DND-41 (cell line): ENCODE data around the gene STAP1.
A peak's percentile ranks its signal among the peaks of the same experiment; 100 is the strongest.

Experiments used
- ATAC-seq: fragments of 200-7000 bp; cut with Tn5 transposase; 3 replicates; pipeline ENCODE4 v1.9.1; 2021; ENCODE audit warnings: low read depth; ENCODE audit not compliant: insufficient read depth
- DNase-seq: peaks from one replicate; pipeline ENCODE4 v3.0.0-alpha.2; 2020
- H2AFZ ChIP-seq: 2 replicates; pipeline ENCODE4 v1.6.0; 2012; ENCODE audit warnings: low read depth, low read length
- H3K27ac ChIP-seq: 2 replicates; pipeline ENCODE4 v1.5.1; 2012; ENCODE audit warnings: low read length, inconsistent platforms
- H3K27me3 ChIP-seq: fragments of 200-600 bp; sonication (generic); 2 replicates; pipeline ENCODE4 v1.6.0; 2012; ENCODE audit warnings: low read length, mild to moderate bottlenecking, inconsistent platforms; ENCODE audit not compliant: insufficient read depth, poor library complexity
- H3K36me3 ChIP-seq: 2 replicates; pipeline ENCODE4 v1.5.1; 2012; ENCODE audit warnings: low read length, inconsistent platforms; ENCODE audit not compliant: insufficient read depth
- H3K4me1 ChIP-seq: 2 replicates; pipeline ENCODE4 v1.5.1; 2012; ENCODE audit warnings: mild to moderate bottlenecking, low read length; ENCODE audit not compliant: insufficient read depth
- H3K4me2 ChIP-seq: 2 replicates; pipeline ENCODE4 v1.6.0; 2012; ENCODE audit warnings: mild to moderate bottlenecking, moderate library complexity, low read length, inconsistent platforms; ENCODE audit not compliant: insufficient read depth
- H3K4me3 ChIP-seq, 2 experiments: fragments of 200-600 bp in 1 of 2; shearing (Covaris generic) in 1 of 2; 2 replicates each; pipeline ENCODE4 v1.5.1; 2012 to 2016; ENCODE audit warnings: inconsistent platforms in 2 of 2, low read length in 2 of 2, mild to moderate bottlenecking in 2 of 2, low read depth in 1 of 2, moderate library complexity in 1 of 2
- H3K79me2 ChIP-seq: 2 replicates; pipeline ENCODE4 v1.6.0; 2012; ENCODE audit warnings: low read length, inconsistent platforms; ENCODE audit not compliant: insufficient read depth
- H3K9ac ChIP-seq: 2 replicates; pipeline ENCODE4 v1.6.0; 2012; ENCODE audit warnings: low read depth, mild to moderate bottlenecking, inconsistent platforms, low read length, moderate library complexity
- H3K9me3 ChIP-seq: 2 replicates; pipeline ENCODE4 v1.5.1; 2012; ENCODE audit warnings: low read length, moderate library complexity, mild to moderate bottlenecking, inconsistent platforms; ENCODE audit not compliant: insufficient read depth, severe bottlenecking
- H4K20me1 ChIP-seq: 2 replicates; pipeline ENCODE4 v1.6.0; 2012; ENCODE audit warnings: low read length; ENCODE audit not compliant: insufficient read depth
- CTCF ChIP-seq: IDR thresholded peaks from 2 replicates; pipeline ENCODE4 v1.5.1; 2012; ENCODE audit warnings: borderline replicate concordance, low read length, moderate library complexity, mild to moderate bottlenecking; ENCODE audit not compliant: poor library complexity, severe bottlenecking; ENCODE audit errors: extremely low read depth
- EZH2 ChIP-seq: IDR thresholded peaks from 3 replicates; pipeline ENCODE4 v1.6.1; 2012; ENCODE audit warnings: borderline replicate concordance, low read depth, mild to moderate bottlenecking, moderate library complexity, low read length, inconsistent platforms; ENCODE audit not compliant: severe bottlenecking

The STAP1 gene

GRCh38 chr4:67581208-67581857 lies 22.8 kb downstream of the STAP1 start:
- DNase-seq: peak; percentile 26
- Histone ChIP-seq H3K4me3 (no peak overlapping the region), H3K9ac (no peak overlapping the region), H3K79me2 (no peaks in the 10 kb centered on the region), H3K9me3 (no peaks in the 10 kb centered on the region), H4K20me1 (no peaks in the 10 kb centered on the region), H2AFZ (0 out of 2 replicates have a peak overlapping the region, but pooled peaks have one; percentile 3), H3K27ac (peak overlapping the region; percentile 23), H3K4me2 (peak overlapping the region; percentile 41; the same call in 1 of the 2 replicates), H3K36me3 (no peaks in the 10 kb centered on the region), H3K4me1 (peaks cover 25% of the 10 kb centered on the region), H3K27me3 (no peaks in the 10 kb centered on the region)
- no peak for TF ChIP-seq CTCF
- no peak for TF ChIP-seq EZH2
- peak; percentile 96 for ATAC-seq

GRCh38 chr4:67581913-67582312 lies 23.4 kb downstream of the STAP1 start:
- Histone ChIP-seq H3K4me2 (peak overlapping the region; percentile 41; the same call in 1 of the 2 replicates), H3K36me3 (no peaks in the 10 kb centered on the region), H4K20me1 (no peaks in the 10 kb centered on the region), H3K4me1 (peaks cover 25% of the 10 kb centered on the region), H3K9ac (no peak overlapping the region), H3K27me3 (no peaks in the 10 kb centered on the region), H3K27ac (peak overlapping the region; percentile 12; the same call in 1 of the 2 replicates), H2AFZ (no peak overlapping the region), H3K79me2 (no peaks in the 10 kb centered on the region), H3K9me3 (no peaks in the 10 kb centered on the region), H3K4me3 (no peak overlapping the region)
- ATAC-seq: peak; percentile 62
- peak; percentile 20 for DNase-seq
- TF ChIP-seq CTCF (no peak), EZH2 (no peak)

- TF ChIP-seq EZH2: no peak
- no peak for TF ChIP-seq CTCF
- Histone ChIP-seq H3K36me3 (no peaks in the 10 kb centered on the region), H3K79me2 (no peaks in the 10 kb centered on the region), H3K9me3 (no peaks in the 10 kb centered on the region), H3K4me3 (no peak overlapping the region), H3K4me2 (no peak overlapping the region), H3K27me3 (no peaks in the 10 kb centered on the region), H3K27ac (no peak overlapping the region), H3K4me1 (peaks cover 25% of the 10 kb centered on the region), H2AFZ (no peak overlapping the region), H4K20me1 (no peaks in the 10 kb centered on the region), H3K9ac (no peak overlapping the region)
- DNase-seq (no peak), ATAC-seq (no peak)
Observed at GRCh38 chr4:67584496-67584895, 26.0 kb downstream of the STAP1 start.
